ENCODE data around the gene HK2.
"Not testable (repeated sequence)": the region's sequence is repeated elsewhere in the genome, so short reads cannot be mapped to it uniquely, and the experiment has no call there.

The HK2 gene

GRCh38 chr2:74833418-74834233 is at the start of gene HK2:
Gene HK2 (plus strand): TSS chr2:74834127. CDS start chr2:74834581, 454 bp downstream.
- DNase-seq, result peak; percentile 70 to 80

GRCh38 chr2:74789271-74789670 is 44.7 kb upstream of the HK2 start:
- DNase-seq, result no peak

- DNase-seq, result no peak
Observed at GRCh38 chr2:74792282-74792681, 41.6 kb upstream of the HK2 start.

GRCh38 chr2:74794878-74795277 is 39.0 kb upstream of the HK2 start:
- not testable (repeated sequence) for DNase-seq

- no peak for DNase-seq
Observed at GRCh38 chr2:74806355-74806839, 27.5 kb upstream of the HK2 start.

- DNase-seq, result no peak
Observed at GRCh38 chr2:74806920-74807319, 27.0 kb upstream of the HK2 start.

- DNase-seq, result no peak
Observed at GRCh38 chr2:74812787-74813590, 20.9 kb upstream of the HK2 start.

GRCh38 chr2:74814102-74814501 is 19.8 kb upstream of the HK2 start:
- no peak for DNase-seq

- no peak for DNase-seq
Observed at GRCh38 chr2:74815941-74816340, 18.0 kb upstream of the HK2 start.

GRCh38 chr2:74816540-74817303 is 17.2 kb upstream of the HK2 start:
- DNase-seq, result no peak

GRCh38 chr2:74817304-74817675 is 16.6 kb upstream of the HK2 start:
- DNase-seq, result no peak

GRCh38 chr2:74819702-74820101 is 14.2 kb upstream of the HK2 start:
- DNase-seq, result no peak

- no peak for DNase-seq
Observed at GRCh38 chr2:74821177-74822126, 12.5 kb upstream of the HK2 start.

- no peak for DNase-seq
Observed at GRCh38 chr2:74822771-74823566, 11.0 kb upstream of the HK2 start.

- DNase-seq, result no peak
Observed at GRCh38 chr2:74824679-74825078, 9.2 kb upstream of the HK2 start.

- no peak for DNase-seq
Observed at GRCh38 chr2:74828543-74828942, 5.4 kb upstream of the HK2 start.

GRCh38 chr2:74831693-74832530 is 2.0 kb upstream of the HK2 start:
- no peak for DNase-seq

GRCh38 chr2:74834234-74834791 is 386 bp downstream of the HK2 start:
- peak; percentile 31 to 40 for DNase-seq

Data from activated CD4-positive, alpha-beta T cell treated with anti-CD3 and anti-CD28 coated beads, Interleukin-2, amount 50 U/mL, for 4 hours (primary cell).